DND-41 (cell line): ENCODE data around the gene IFT74.
"Not testable (repeated sequence)": the region's sequence is repeated elsewhere in the genome, so short reads cannot be mapped to it uniquely, and the experiment has no call there.

Source experiments
- ATAC-seq: fragments of 200-7000 bp; cut with Tn5 transposase; 3 replicates; pipeline ENCODE4 v1.9.1; 2021; ENCODE audit warnings: low read depth; ENCODE audit not compliant: insufficient read depth
- DNase-seq: peaks from one replicate; pipeline ENCODE4 v3.0.0-alpha.2; 2020
- H2AFZ ChIP-seq: 2 replicates; pipeline ENCODE4 v1.6.0; 2012; ENCODE audit warnings: low read depth, low read length
- H3K27ac ChIP-seq: 2 replicates; pipeline ENCODE4 v1.5.1; 2012; ENCODE audit warnings: low read length, inconsistent platforms
- H3K27me3 ChIP-seq: fragments of 200-600 bp; sonication (generic); 2 replicates; pipeline ENCODE4 v1.6.0; 2012; ENCODE audit warnings: low read length, mild to moderate bottlenecking, inconsistent platforms; ENCODE audit not compliant: insufficient read depth, poor library complexity
- H3K36me3 ChIP-seq: 2 replicates; pipeline ENCODE4 v1.5.1; 2012; ENCODE audit warnings: low read length, inconsistent platforms; ENCODE audit not compliant: insufficient read depth
- H3K4me1 ChIP-seq: 2 replicates; pipeline ENCODE4 v1.5.1; 2012; ENCODE audit warnings: mild to moderate bottlenecking, low read length; ENCODE audit not compliant: insufficient read depth
- H3K4me2 ChIP-seq: 2 replicates; pipeline ENCODE4 v1.6.0; 2012; ENCODE audit warnings: mild to moderate bottlenecking, moderate library complexity, low read length, inconsistent platforms; ENCODE audit not compliant: insufficient read depth
- H3K4me3 ChIP-seq, 2 experiments: fragments of 200-600 bp in 1 of 2; shearing (Covaris generic) in 1 of 2; 2 replicates each; pipeline ENCODE4 v1.5.1; 2012 to 2016; ENCODE audit warnings: inconsistent platforms in 2 of 2, low read length in 2 of 2, mild to moderate bottlenecking in 2 of 2, low read depth in 1 of 2, moderate library complexity in 1 of 2
- H3K79me2 ChIP-seq: 2 replicates; pipeline ENCODE4 v1.6.0; 2012; ENCODE audit warnings: low read length, inconsistent platforms; ENCODE audit not compliant: insufficient read depth
- H3K9ac ChIP-seq: 2 replicates; pipeline ENCODE4 v1.6.0; 2012; ENCODE audit warnings: low read depth, mild to moderate bottlenecking, inconsistent platforms, low read length, moderate library complexity
- H3K9me3 ChIP-seq: 2 replicates; pipeline ENCODE4 v1.5.1; 2012; ENCODE audit warnings: low read length, moderate library complexity, mild to moderate bottlenecking, inconsistent platforms; ENCODE audit not compliant: insufficient read depth, severe bottlenecking
- H4K20me1 ChIP-seq: 2 replicates; pipeline ENCODE4 v1.6.0; 2012; ENCODE audit warnings: low read length; ENCODE audit not compliant: insufficient read depth
- EZH2 ChIP-seq: IDR thresholded peaks from 3 replicates; pipeline ENCODE4 v1.6.1; 2012; ENCODE audit warnings: borderline replicate concordance, low read depth, mild to moderate bottlenecking, moderate library complexity, low read length, inconsistent platforms; ENCODE audit not compliant: severe bottlenecking
- TF ChIP-seq, protein P1 (sequence below): IDR thresholded peaks from 2 replicates; pipeline ENCODE4 v1.5.1; 2012; ENCODE audit warnings: borderline replicate concordance, low read length, moderate library complexity, mild to moderate bottlenecking; ENCODE audit not compliant: poor library complexity, severe bottlenecking; ENCODE audit errors: extremely low read depth

Gene IFT74

GRCh38 chr9:27089706-27090105 is 133.5 kb downstream of the IFT74 start:
- Histone ChIP-seq H3K4me1 (no peaks in the 10 kb centered on the region), H3K9ac (no peak overlapping the region), H3K9me3 (no peaks in the 10 kb centered on the region), H3K27ac (no peak overlapping the region), H3K27me3 (no peaks in the 10 kb centered on the region), H4K20me1 (no peaks in the 10 kb centered on the region), H3K79me2 (no peaks in the 10 kb centered on the region), H2AFZ (no peak overlapping the region), H3K36me3 (no peaks in the 10 kb centered on the region), H3K4me3 (no peak overlapping the region), H3K4me2 (no peak overlapping the region)
- no peak for DNase-seq
- TF ChIP-seq EZH2, result no peak
- TF ChIP-seq, protein P1, sequence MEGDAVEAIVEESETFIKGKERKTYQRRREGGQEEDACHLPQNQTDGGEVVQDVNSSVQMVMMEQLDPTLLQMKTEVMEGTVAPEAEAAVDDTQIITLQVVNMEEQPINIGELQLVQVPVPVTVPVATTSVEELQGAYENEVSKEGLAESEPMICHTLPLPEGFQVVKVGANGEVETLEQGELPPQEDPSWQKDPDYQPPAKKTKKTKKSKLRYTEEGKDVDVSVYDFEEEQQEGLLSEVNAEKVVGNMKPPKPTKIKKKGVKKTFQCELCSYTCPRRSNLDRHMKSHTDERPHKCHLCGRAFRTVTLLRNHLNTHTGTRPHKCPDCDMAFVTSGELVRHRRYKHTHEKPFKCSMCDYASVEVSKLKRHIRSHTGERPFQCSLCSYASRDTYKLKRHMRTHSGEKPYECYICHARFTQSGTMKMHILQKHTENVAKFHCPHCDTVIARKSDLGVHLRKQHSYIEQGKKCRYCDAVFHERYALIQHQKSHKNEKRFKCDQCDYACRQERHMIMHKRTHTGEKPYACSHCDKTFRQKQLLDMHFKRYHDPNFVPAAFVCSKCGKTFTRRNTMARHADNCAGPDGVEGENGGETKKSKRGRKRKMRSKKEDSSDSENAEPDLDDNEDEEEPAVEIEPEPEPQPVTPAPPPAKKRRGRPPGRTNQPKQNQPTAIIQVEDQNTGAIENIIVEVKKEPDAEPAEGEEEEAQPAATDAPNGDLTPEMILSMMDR, result no peak
- ATAC-seq, result no peak

DNA sequence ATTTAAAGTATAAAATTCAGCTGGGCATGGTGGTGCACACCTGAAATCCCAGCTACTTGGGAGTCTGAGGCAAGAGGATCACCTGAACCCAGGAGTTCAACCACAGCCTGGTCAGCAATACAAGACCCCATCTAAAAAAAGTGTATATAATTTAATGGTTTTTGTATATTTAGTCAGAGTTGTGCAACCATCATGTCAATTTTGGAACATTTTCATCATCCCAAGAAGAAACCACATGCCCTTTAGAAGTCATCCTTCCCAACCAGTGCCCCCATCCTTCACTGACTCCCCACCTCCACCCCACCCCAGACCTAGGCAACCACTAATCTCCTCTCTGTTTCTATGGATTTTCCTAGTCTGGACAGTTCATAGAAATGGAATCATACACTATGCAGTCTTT is 134.0 kb downstream of the IFT74 start:
- no peaks in the 10 kb centered on the region for H4K20me1 ChIP-seq
- no peaks in the 10 kb centered on the region for H3K4me1 ChIP-seq
- TF ChIP-seq EZH2, result no peak
- TF ChIP-seq, protein P1, result no peak
- ATAC-seq, result no peak
- no peaks in the 10 kb centered on the region for H3K79me2 ChIP-seq
- H3K4me3 ChIP-seq, result no peak overlapping the region
- H3K27ac ChIP-seq, result no peak overlapping the region
- H3K4me2 ChIP-seq, result no peak overlapping the region
- no peaks in the 10 kb centered on the region for H3K27me3 ChIP-seq
- no peaks in the 10 kb centered on the region for H3K9me3 ChIP-seq
- DNase-seq, result no peak
- no peaks in the 10 kb centered on the region for H3K36me3 ChIP-seq
- H3K9ac ChIP-seq, result no peak overlapping the region
- no peak overlapping the region for H2AFZ ChIP-seq

- no peak overlapping the region for H3K27ac ChIP-seq
- H3K27me3 ChIP-seq, result no peaks in the 10 kb centered on the region
- H3K79me2 ChIP-seq, result no peaks in the 10 kb centered on the region
- no peaks in the 10 kb centered on the region for H3K36me3 ChIP-seq
- no peak overlapping the region for H3K4me3 ChIP-seq
- TF ChIP-seq EZH2, result no peak
- TF ChIP-seq, protein P1, result no peak
- no peak overlapping the region for H3K4me2 ChIP-seq
- ATAC-seq (no peak), DNase-seq (no peak)
- no peaks in the 10 kb centered on the region for H3K9me3 ChIP-seq
- no peak overlapping the region for H3K9ac ChIP-seq
- H4K20me1 ChIP-seq, result no peaks in the 10 kb centered on the region
- no peak overlapping the region for H2AFZ ChIP-seq
- H3K4me1 ChIP-seq, result no peaks in the 10 kb centered on the region
Measured at GRCh38 chr9:27090711-27091110, 134.5 kb downstream of the IFT74 start.

DNA sequence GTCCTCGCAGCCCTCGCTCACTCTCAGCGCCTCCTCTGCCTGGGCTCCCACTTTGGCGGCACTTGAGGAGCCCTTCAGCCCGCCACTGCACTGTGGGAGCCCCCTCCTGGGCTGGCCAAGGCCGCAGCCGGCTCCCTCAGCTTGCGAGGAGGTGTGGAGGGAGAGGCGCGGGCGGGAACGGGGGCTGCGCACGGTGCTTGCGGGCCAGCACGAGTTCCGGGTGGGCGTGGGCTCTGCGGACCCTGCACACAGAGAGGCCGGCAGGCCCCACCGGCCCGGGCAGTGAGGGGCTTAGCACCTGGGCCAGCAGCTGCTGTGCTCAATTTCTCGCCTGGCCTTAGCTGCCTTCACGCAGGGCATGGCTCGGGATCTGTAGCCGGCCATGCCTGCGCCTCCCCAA is 136.3 kb downstream of the IFT74 start:
- H3K27me3 ChIP-seq, H3K4me1 ChIP-seq, H4K20me1 ChIP-seq, H3K36me3 ChIP-seq, H3K9ac ChIP-seq, H3K4me3 ChIP-seq, H3K4me2 ChIP-seq, H3K9me3 ChIP-seq, H3K27ac ChIP-seq, H3K79me2 ChIP-seq, H2AFZ ChIP-seq, ATAC-seq, DNase-seq: not testable (repeated sequence)

DNA sequence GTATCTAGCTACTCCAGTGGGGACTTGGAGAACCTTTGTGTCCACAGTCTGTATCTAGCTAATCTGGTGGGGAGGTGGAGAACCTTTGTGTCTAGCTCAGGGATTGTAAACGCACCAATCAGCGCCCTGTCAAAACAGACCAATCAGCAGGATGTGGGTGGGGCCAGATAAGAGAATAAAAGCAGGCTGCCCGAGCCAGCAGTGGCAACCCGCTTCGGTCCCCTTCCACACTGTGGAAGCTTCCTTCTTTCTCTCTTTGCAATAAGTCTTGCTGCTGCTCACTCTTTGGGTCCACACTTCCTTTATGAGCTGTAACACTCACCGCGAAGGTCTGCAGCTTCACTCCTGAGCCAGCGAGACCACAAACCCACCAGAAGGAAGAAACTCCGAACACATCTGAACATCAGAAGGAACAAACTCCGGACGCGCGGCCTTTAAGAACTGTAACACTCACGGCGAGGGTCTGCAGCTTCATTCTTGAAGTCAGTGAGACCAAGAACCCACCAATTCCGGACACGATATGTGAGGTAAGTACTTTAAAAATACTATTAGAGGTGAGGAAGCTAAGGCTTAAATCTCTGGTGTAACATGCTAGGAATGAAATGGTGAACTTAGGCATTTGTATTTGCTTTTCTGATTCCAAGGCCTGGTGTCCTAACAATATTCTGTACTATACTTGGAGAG is 137.3 kb downstream of the IFT74 start:
- H3K9ac ChIP-seq, ATAC-seq, H3K4me3 ChIP-seq, H3K4me2 ChIP-seq, H3K4me1 ChIP-seq, H3K27me3 ChIP-seq, H3K36me3 ChIP-seq, H3K27ac ChIP-seq, H3K9me3 ChIP-seq, DNase-seq, H2AFZ ChIP-seq, H3K79me2 ChIP-seq, H4K20me1 ChIP-seq: not testable (repeated sequence)
